Spleen (tissue), 11 donors: Measurements from ENCODE around the gene USP36. TPM values are rescaled to one million over a fixed set of nuclear protein-coding genes. Genes with fewer than 3 reads are reported as not detected.

Experiments
- DNase-seq: peaks from one replicate; pipeline ENCODE4 v3.0.0-alpha.2; 2020
- H3K27ac ChIP-seq, 8 donors: fragments of 200-600 bp; sonication (generic) in 7 of 8; 1 replicate in 4 of 8; 2 replicates in 4 of 8; pipeline versions ENCODE4 v1.5.0 to v1.8.0; 2016 to 2021; ENCODE audit warnings: inconsistent platforms in 4 of 8, mild to moderate bottlenecking in 4 of 8, moderate library complexity in 1 of 8
- H3K27me3 ChIP-seq, 7 donors: fragments of 200-600 bp; sonication (generic) in 6 of 7; replicated peaks in 1 of 7; 1 replicate in 4 of 7; 2 replicates in 3 of 7; pipeline versions ENCODE4 v1.5.0 to v1.8.0; 2016 to 2021; ENCODE audit warnings: inconsistent platforms in 3 of 7, mild to moderate bottlenecking in 1 of 7
- H3K36me3 ChIP-seq, 6 donors: fragments of 200-600 bp; sonication (generic) in 5 of 6; 1 replicate in 4 of 6; 2 replicates in 2 of 6; pipeline versions ENCODE4 v1.5.0 to v1.8.0; 2016 to 2021; ENCODE audit warnings: inconsistent platforms in 2 of 6
- H3K4me1 ChIP-seq, 6 donors: fragments of 200-600 bp; sonication (generic) in 5 of 6; 1 replicate in 3 of 6; 2 replicates in 3 of 6; pipeline versions ENCODE4 v1.5.0 to v1.8.0; 2016 to 2021; ENCODE audit warnings: inconsistent platforms in 3 of 6
- H3K4me3 ChIP-seq, 8 donors: fragments of 200-600 bp; sonication (generic) in 7 of 8; 1 replicate in 4 of 8; 2 replicates in 4 of 8; pipeline versions ENCODE4 v1.5.0 to v1.8.0; 2016 to 2021; ENCODE audit warnings: inconsistent platforms in 4 of 8, mild to moderate bottlenecking in 4 of 8, moderate library complexity in 2 of 8
- H3K9me3 ChIP-seq, 8 donors: fragments of 200-600 bp; sonication (generic) in 7 of 8; 1 replicate in 4 of 8; 2 replicates in 4 of 8; pipeline versions ENCODE4 v1.5.0 to v1.8.0; 2016 to 2021; ENCODE audit warnings: inconsistent platforms in 4 of 8
- CTCF ChIP-seq, 11 experiments: fragments of 200-600 bp in 7 of 11; fragments of 450-650 bp in 4 of 11; sonication (generic) in 4 of 11; IDR thresholded peaks in 8 of 11; conservative IDR thresholded peaks in 3 of 11; 1 replicate in 7 of 11; 2 replicates in 4 of 11; pipeline versions ENCODE4 v1.4.0 to v1.8.0; 2016 to 2021; ENCODE audit warnings: antibody characterized with exemption in 11 of 11, inconsistent platforms in 4 of 11, mild to moderate bottlenecking in 1 of 11
- POLR2A ChIP-seq, 3 donors: fragments of 450-650 bp; IDR thresholded peaks; one replicate each; pipeline ENCODE4 v1.5.1; 2017; ENCODE audit warnings: antibody characterized with exemption in 3 of 3, mild to moderate bottlenecking in 1 of 3
- POLR2AphosphoS5 ChIP-seq, 3 donors: sonication (generic); formaldehyde crosslinking; IDR thresholded peaks; one replicate each; pipeline ENCODE4 v1.5.1; 2017; ENCODE audit warnings: antibody characterized with exemption in 3 of 3
- WGBS, 5 donors: extraction: QIAGEN DNeasy Blood & Tissue Kit in 3 of 5; methylation state at CpG; one replicate each; pipeline versions ENCODE4 v1.1.5 to v1.1.7; 2013 to 2018; 5-methylcytosine and 5-hydroxymethylcytosine counted together
- intact Hi-C: fragments of 100-400 bp; cut with DNase I; formaldehyde crosslinking; loops from one replicate; pipeline ENCODE4 v1.15.0; 2023; ENCODE audit warnings: low total_unique reads
- polyA plus RNA-seq, 3 donors: library from polyadenylated mRNA; stranded (reverse); fragments of 200-250 nt; gene quantifications; one replicate each; pipeline ENCODE4 v1.2.1, GENCODE V29; 2013
- total RNA-seq, 7 donors: library from RNA; depleted of rRNA in 3 of 7; stranded (reverse); fragments of >200 nt in 3 of 7; fragmentation: NEBNext Ultra II Directional in 4 of 7; extraction: Animal tissue kit (Norgen Biotek cat#: 25700) in 4 of 7; gene quantifications; one replicate each; pipeline versions ENCODE4 v1.1.0 to v1.2.1, GENCODE V29; 2016 to 2021
- donor health status: healthy with polysubstance abuse.
- donor health status: DM: no; HTN: no; CAD: no; lungs with moderate emphysema.
- donor health status: DM: no; HTN: no; CAD: no.
- donor health status: Bipolar disorder and iron deficiency.
- donor health status: healthy.
- donor health status: DM: no; HTN: no; CAD: no.
- donor health status: DM: yes; HTN: yes; CAD: no.

Gene USP36
- total and polyA plus RNA-seq, 10 donors: 13.4 to 95.0 (median 51.6) TPM

- H3K4me1 ChIP-seq: peaks cover 46 to 100% (median 96%) of the 10 kb centered on the region in 6 donors
- TF ChIP-seq CTCF (IDR thresholded peaks at IDR 0.05 in 8 of 11, conservative IDR thresholded peaks at IDR 0.05 in 3 of 11): no peak
- no peak for TF ChIP-seq POLR2AphosphoS5 (IDR thresholded peaks at IDR 0.05)
- no peak for TF ChIP-seq POLR2A (IDR thresholded peaks at IDR 0.05)
- intact Hi-C loops: no loop called here
- no peak for DNase-seq
- no peaks in the 10 kb centered on the region for H3K9me3 ChIP-seq
- H3K27ac ChIP-seq: peak overlapping the region in 4 of 8 donors; percentile 20 to 62 (median 35)
- 82 to 89% (median 88%) methylated on average over 3 of the region's 3 CpGs for WGBS, 5 donors
- no peak overlapping the region for H3K4me3 ChIP-seq
- H3K27me3 ChIP-seq: no peaks in the 10 kb centered on the region
- peaks cover 0 to 6% (median 0%) of the 10 kb centered on the region in 6 donors for H3K36me3 ChIP-seq
Measured at GRCh38 chr17:78765821-78766220, 74.8 kb downstream of the USP36 start.

- intact Hi-C loops: no loop called here
- DNase-seq: no peak
- peaks cover 45 to 98% (median 94%) of the 10 kb centered on the region in 6 donors for H3K4me1 ChIP-seq
- H3K36me3 ChIP-seq: no peaks in the 10 kb centered on the region
- H3K4me3 ChIP-seq: no peak overlapping the region
- no peaks in the 10 kb centered on the region for H3K27me3 ChIP-seq
- 89 to 92% (median 90%) methylated on average over 8 of the region's 8 CpGs for WGBS, 5 donors
- H3K9me3 ChIP-seq: no peaks in the 10 kb centered on the region
- no peak for TF ChIP-seq CTCF (IDR thresholded peaks at IDR 0.05 in 8 of 11, conservative IDR thresholded peaks at IDR 0.05 in 3 of 11)
- peak overlapping the region in 1 of 8 donors; percentile 34 for H3K27ac ChIP-seq
Measured at GRCh38 chr17:78764871-78765270, 75.7 kb downstream of the USP36 start.

GRCh38 chr17:78763561-78763960 lies 77.1 kb downstream of the USP36 start:
- H3K36me3 ChIP-seq: no peaks in the 10 kb centered on the region
- peaks cover 47 to 98% (median 93%) of the 10 kb centered on the region in 6 donors for H3K4me1 ChIP-seq
- no peaks in the 10 kb centered on the region for H3K27me3 ChIP-seq

More at GRCh38 chr17:78763561-78763960, 77.1 kb downstream of the USP36 start:
- Histone ChIP-seq H3K4me3 (no peak overlapping the region), H3K9me3 (no peaks in the 10 kb centered on the region), H3K27ac (no peak overlapping the region)
- TF ChIP-seq POLR2AphosphoS5 (IDR thresholded peaks at IDR 0.05): no peak
- no peak for TF ChIP-seq POLR2A (IDR thresholded peaks at IDR 0.05)
- TF ChIP-seq CTCF (IDR thresholded peaks at IDR 0.05 in 8 of 11, conservative IDR thresholded peaks at IDR 0.05 in 3 of 11): no peak
- 94 to 99% (median 97%) methylated on average over 3 of the region's 3 CpGs for WGBS, 5 donors
- no peak for DNase-seq
- intact Hi-C loops: no loop called here
